Measurements from ENCODE around the gene SLC6A19.

DNA sequence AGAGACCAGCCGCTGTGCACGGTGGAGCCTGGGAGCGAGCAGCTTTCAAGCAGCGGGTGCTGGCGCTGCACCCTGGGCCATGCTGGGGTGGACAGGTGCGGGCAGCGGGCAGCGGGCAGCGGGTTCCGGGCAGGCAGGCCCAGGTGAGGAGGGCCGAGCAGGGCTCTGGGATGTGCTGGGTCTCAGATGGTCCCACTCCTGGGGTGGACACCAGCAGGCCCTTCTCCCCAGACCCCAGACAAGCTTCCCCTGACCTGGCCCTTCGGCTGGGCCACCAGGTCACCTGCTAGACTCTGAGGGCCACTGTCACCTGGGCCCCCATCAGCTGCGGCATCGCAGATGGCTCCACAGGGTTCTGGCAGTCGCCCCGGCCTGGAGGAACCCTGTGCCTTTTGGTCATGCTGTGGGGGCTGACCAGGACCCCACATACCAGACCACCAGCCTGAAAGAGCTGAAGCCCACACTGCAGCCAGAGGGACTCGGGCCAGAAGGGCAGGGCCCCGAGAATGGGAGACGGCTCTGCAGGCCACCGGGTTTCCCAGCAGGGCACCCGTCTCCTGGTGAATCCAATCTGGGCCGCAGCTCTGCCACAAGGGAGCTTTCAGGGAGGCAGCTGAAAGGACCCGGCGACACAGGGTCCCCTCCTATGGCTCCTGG lies 2.0 kb downstream of the SLC6A19 start:
- TF ChIP-seq, protein P1, sequence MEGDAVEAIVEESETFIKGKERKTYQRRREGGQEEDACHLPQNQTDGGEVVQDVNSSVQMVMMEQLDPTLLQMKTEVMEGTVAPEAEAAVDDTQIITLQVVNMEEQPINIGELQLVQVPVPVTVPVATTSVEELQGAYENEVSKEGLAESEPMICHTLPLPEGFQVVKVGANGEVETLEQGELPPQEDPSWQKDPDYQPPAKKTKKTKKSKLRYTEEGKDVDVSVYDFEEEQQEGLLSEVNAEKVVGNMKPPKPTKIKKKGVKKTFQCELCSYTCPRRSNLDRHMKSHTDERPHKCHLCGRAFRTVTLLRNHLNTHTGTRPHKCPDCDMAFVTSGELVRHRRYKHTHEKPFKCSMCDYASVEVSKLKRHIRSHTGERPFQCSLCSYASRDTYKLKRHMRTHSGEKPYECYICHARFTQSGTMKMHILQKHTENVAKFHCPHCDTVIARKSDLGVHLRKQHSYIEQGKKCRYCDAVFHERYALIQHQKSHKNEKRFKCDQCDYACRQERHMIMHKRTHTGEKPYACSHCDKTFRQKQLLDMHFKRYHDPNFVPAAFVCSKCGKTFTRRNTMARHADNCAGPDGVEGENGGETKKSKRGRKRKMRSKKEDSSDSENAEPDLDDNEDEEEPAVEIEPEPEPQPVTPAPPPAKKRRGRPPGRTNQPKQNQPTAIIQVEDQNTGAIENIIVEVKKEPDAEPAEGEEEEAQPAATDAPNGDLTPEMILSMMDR (IDR thresholded peaks at IDR 0.05; ENCODE audit: poor library complexity) = no peak
- TF ChIP-seq EZH2 (IDR thresholded peaks at IDR 0.05; ENCODE audit: borderline replicate concordance) = no peak
